ENCODE data around the gene USP11. TPM values are rescaled to one million over a fixed set of nuclear protein-coding genes. Genes with fewer than 3 reads are reported as not detected.

USP11 gene
- polyA plus RNA-seq, 1 donor (not counting 4 experiments of a cell fraction or from before 2014, with no cell fraction given) = 6.3 TPM

GRCh38 chrX:47247206-47247998 lies 14.6 kb downstream of the USP11 start:
- TF ChIP-seq EZH2 (IDR thresholded peaks at IDR 0.05; ENCODE audit: low read length) = no peak
- TF ChIP-seq, protein P1, sequence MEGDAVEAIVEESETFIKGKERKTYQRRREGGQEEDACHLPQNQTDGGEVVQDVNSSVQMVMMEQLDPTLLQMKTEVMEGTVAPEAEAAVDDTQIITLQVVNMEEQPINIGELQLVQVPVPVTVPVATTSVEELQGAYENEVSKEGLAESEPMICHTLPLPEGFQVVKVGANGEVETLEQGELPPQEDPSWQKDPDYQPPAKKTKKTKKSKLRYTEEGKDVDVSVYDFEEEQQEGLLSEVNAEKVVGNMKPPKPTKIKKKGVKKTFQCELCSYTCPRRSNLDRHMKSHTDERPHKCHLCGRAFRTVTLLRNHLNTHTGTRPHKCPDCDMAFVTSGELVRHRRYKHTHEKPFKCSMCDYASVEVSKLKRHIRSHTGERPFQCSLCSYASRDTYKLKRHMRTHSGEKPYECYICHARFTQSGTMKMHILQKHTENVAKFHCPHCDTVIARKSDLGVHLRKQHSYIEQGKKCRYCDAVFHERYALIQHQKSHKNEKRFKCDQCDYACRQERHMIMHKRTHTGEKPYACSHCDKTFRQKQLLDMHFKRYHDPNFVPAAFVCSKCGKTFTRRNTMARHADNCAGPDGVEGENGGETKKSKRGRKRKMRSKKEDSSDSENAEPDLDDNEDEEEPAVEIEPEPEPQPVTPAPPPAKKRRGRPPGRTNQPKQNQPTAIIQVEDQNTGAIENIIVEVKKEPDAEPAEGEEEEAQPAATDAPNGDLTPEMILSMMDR (optimal IDR thresholded peaks at IDR 0.05 in 1 of 3, IDR thresholded peaks at IDR 0.05 in 1 of 3, conservative IDR thresholded peaks at IDR 0.05 in 1 of 3; ENCODE audit: extremely low read depth in 1 of 3, insufficient read depth in 2 of 3, low read length in 3 of 3) = no peak
- Histone ChIP-seq H2AFZ (ENCODE audit: control insufficient read depth, low read length) (no peak overlapping the region), H3K4me1 (ENCODE audit: control insufficient read depth, extremely low read depth, insufficient read depth, low read length) (no peaks in the 10 kb centered on the region), H3K4me2 (ENCODE audit: control insufficient read depth, extremely low read depth, insufficient read depth, low read depth, low read length) (no peak overlapping the region), H3K36me3 (ENCODE audit: control insufficient read depth in 2 of 2, extremely low read depth in 1 of 2, insufficient read depth in 2 of 2, low read length in 2 of 2) (no peaks in the 10 kb centered on the region), H3K27ac (ENCODE audit: control insufficient read depth, insufficient read depth, low read length) (no peak overlapping the region), H3K9me3 (ENCODE audit: control insufficient read depth, low read depth, low read length) (no peaks in the 10 kb centered on the region), H3K9ac (ENCODE audit: control insufficient read depth, extremely low read depth, insufficient read depth, low read length) (no peak overlapping the region), H3K27me3 (ENCODE audit: control insufficient read depth, extremely low read depth, insufficient read depth, low read length) (no peaks in the 10 kb centered on the region), H4K20me1 (ENCODE audit: control insufficient read depth, extremely low read depth, insufficient read depth, low read length) (no peaks in the 10 kb centered on the region), H3K79me2 (ENCODE audit: control insufficient read depth, insufficient read depth, low read length) (no peaks in the 10 kb centered on the region), H3K9me1 (ENCODE audit: control insufficient read depth, extremely low read depth, insufficient read depth, low read length) (no peaks in the 10 kb centered on the region), H3K4me3 (ENCODE audit: control insufficient read depth in 2 of 3, extremely low read depth in 1 of 3, insufficient read depth in 2 of 3, low read depth in 1 of 3, low read length in 3 of 3) (no peak overlapping the region)
- dilution Hi-C loops (cut with MboI; ENCODE audit: extremely low pct_ligation_motif_present, low sequenced_read_pairs) = no loop called here
- FAIRE-seq (no peak), DNase-seq (ENCODE audit: low read depth, low spot score) (no peak)

GRCh38 chrX:47247999-47248320 lies 15.2 kb downstream of the USP11 start:
- Histone ChIP-seq H3K79me2 (ENCODE audit: control insufficient read depth, insufficient read depth, low read length) (no peaks in the 10 kb centered on the region), H3K9me3 (ENCODE audit: control insufficient read depth, low read depth, low read length) (no peaks in the 10 kb centered on the region), H2AFZ (ENCODE audit: control insufficient read depth, low read length) (no peak overlapping the region), H3K9ac (ENCODE audit: control insufficient read depth, extremely low read depth, insufficient read depth, low read length) (no peak overlapping the region), H3K4me1 (ENCODE audit: control insufficient read depth, extremely low read depth, insufficient read depth, low read length) (no peaks in the 10 kb centered on the region), H3K36me3 (ENCODE audit: control insufficient read depth in 2 of 2, extremely low read depth in 1 of 2, insufficient read depth in 2 of 2, low read length in 2 of 2) (no peaks in the 10 kb centered on the region), H3K9me1 (ENCODE audit: control insufficient read depth, extremely low read depth, insufficient read depth, low read length) (no peaks in the 10 kb centered on the region), H3K4me2 (ENCODE audit: control insufficient read depth, extremely low read depth, insufficient read depth, low read depth, low read length) (no peak overlapping the region), H3K27ac (ENCODE audit: control insufficient read depth, insufficient read depth, low read length) (no peak overlapping the region), H3K27me3 (ENCODE audit: control insufficient read depth, extremely low read depth, insufficient read depth, low read length) (no peaks in the 10 kb centered on the region), H4K20me1 (ENCODE audit: control insufficient read depth, extremely low read depth, insufficient read depth, low read length) (no peaks in the 10 kb centered on the region), H3K4me3 (ENCODE audit: control insufficient read depth in 2 of 3, extremely low read depth in 1 of 3, insufficient read depth in 2 of 3, low read depth in 1 of 3, low read length in 3 of 3) (no peak overlapping the region)
- dilution Hi-C loops (cut with MboI; ENCODE audit: extremely low pct_ligation_motif_present, low sequenced_read_pairs) = no loop called here
- no peak for DNase-seq (ENCODE audit: low read depth, low spot score)
- TF ChIP-seq, protein P1 (optimal IDR thresholded peaks at IDR 0.05 in 1 of 3, IDR thresholded peaks at IDR 0.05 in 1 of 3, conservative IDR thresholded peaks at IDR 0.05 in 1 of 3; ENCODE audit: extremely low read depth in 1 of 3, insufficient read depth in 2 of 3, low read length in 3 of 3) = no peak
- no peak for TF ChIP-seq EZH2 (IDR thresholded peaks at IDR 0.05; ENCODE audit: low read length)
- FAIRE-seq = no peak
